HG02763 (cell line): ENCODE measurements around the gene NCOA3.

Experiments used
- ATAC-seq: cut with Tn5 transposase; IDR thresholded peaks from one replicate; pipeline ENCODE4 v1.9.1; 2021; ENCODE audit warnings: mild to moderate bottlenecking, moderate library complexity; ENCODE audit not compliant: unreplicated experiment

Gene NCOA3

DNA sequence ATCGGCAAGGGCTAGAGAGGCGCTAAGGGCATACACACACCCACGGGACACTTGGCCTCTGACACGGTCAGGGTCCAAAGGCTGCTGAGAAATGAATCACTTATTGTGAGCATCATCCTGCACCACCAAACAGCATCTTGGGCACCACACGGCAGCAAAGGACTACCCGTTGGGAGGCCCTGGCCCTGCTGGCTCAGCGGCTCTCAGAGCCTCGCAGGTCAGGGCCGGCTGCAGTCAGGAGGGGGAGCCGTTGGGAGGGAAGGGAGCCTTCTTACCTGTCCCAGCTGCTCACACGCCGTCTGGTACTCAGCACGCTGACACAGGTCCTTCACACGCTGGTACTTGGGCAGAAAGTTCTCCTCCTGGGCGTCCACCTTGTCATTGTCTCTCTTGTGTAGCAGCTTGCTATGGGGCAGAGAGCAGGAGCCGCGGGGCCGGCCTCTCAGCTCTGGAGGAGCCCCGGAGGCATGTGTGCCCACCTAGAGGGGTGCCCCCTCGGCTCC is 174.6 kb downstream of the NCOA3 start:
- no peak for ATAC-seq

DNA sequence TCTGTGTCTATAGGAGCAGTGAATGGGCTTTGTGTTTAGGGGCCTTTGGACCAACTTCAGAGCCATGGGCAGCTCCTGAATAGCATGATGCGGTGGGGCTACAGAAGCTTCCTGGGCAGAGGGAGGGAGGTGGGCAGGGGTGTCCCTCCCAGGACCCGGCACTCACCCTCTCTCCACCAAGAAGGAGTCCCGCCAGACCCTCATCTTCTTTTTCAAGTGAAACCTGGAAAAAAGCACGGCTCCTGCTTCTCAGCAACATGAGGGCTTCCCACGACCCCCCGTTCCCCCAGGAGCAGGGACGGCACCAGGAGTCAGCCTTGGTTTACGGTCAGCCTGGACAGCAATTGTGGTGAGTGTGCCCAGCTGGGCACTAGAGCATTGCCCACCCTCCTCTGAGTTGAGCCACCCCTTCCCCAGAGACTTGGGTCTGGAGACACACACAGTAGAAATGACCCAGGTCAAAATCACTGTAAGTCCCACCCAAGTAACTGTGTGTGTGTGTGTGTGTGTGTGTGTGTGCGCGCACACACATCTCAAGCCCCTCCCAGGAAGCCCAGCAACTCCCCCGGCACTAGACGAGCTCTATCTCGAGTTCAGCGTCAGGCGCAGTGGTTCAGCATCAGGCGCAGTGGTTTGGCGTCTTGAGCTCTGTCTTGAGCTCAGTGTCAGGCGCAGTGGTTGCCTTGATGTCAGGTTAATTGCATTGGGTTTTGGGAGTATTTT is 175.4 kb downstream of the NCOA3 start:
- no peak for ATAC-seq

DNA sequence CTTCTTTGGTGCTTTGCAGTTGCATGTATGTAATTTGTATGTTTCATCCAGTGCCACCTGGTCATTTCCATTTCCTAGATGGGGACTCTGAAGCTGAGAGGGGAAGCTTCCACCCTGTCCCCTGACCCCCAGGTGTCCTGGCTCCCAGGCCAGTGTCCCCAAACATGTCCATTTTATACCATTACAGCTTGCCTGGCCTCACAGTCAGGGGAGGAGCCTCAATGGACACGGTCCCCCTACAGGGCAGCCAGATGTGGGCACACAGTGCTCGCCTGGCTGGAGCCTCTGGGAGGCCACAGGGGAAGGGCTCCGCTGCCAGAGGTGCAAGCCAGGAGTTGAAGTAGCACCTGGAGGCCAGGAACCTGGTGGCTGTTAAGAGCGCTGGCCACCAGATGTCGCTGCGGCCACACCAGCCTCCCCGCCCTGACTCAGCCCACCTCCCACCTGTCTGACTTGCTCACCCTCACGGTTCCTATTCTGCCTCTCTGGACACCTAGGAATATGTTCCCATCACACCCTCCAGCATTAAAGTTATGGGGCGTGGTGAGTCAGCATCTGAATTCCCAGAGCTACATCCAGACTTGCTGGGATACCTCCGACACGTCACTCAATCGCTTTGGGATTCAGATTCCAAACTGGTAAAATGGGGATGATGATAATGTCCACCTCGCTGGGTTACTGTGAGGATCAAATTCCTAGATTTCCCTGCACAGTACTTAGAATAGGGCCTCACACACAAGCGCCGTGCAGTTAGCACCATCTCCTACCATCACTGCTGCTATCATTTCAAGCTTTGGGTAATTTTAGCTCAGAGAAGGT is 176.2 kb downstream of the NCOA3 start:
- ATAC-seq = no peak

DNA sequence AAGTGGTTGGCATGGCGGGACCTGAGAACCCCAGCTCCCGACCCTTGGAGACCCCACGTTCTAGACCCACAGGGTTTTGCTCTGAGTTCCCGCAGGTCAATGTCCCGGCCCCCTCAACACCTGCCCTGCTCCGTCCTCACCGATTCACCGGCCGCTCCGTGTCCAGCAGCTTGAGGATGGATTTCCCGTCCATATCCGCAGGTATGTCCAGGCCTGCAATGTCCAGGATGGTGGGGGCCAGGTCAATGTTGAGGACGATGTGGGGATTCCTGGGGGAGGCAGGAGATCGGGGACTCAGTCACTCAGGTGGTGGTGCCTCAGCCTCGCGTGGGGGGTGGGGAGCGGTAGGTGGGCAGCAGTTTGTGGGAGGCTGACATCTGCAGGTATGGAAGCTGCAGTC is 176.8 kb downstream of the NCOA3 start:
- ATAC-seq = no peak

DNA sequence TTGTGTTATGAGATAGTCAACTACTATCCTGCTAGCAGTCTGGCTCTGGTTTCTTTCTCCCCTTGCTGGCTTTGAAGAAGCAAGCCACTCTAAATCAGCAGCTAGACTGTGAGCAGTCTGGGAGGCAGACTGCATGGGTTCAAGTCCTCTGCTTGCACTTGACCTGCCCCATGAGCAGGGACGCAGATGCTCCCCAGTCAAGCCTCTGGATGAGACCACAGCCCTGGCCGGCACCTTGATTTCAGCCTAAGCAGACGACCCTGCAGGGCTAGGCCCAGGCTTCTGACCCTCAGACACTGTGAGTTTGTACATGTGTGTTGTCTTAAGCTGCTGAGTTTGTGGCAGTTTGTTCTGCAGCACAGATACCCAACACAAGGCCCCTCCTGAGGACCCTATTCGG is 177.8 kb downstream of the NCOA3 start:
- ATAC-seq = no peak

DNA sequence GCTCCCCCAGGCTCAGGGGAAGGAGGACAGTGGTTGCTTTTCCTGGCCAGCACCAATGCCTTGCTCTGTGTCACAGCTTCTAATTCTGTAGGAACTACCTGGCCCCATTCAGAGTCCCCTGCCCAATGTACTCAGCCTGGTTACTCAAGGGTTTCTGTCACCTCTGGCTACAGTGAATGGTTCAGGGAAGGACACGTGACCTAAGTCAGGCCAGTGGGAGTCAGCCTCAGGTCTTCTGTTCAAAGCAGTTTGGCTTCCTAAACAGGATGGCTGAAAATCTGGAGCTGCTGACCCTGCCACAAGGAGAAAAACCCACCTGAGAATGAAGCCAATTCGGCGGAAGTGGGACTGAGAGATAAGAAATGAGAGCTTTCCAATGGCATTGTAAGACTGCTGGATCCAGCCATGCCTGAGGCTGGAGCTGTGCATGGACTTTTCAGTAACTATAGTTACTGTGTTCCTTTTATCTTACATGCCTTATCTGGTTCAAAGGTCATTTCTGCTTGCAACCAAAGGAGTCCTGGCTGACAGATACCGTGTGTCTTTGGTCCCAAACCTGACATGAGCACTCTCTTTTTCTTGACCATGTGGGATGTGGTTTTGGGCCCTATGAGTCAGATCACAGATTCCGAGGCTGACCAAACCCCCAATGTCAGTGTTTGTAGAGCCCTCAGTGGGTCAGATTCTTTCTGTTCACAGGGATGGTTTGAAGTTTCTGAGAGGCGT is 179.3 kb downstream of the NCOA3 start:
- ATAC-seq = no peak

DNA sequence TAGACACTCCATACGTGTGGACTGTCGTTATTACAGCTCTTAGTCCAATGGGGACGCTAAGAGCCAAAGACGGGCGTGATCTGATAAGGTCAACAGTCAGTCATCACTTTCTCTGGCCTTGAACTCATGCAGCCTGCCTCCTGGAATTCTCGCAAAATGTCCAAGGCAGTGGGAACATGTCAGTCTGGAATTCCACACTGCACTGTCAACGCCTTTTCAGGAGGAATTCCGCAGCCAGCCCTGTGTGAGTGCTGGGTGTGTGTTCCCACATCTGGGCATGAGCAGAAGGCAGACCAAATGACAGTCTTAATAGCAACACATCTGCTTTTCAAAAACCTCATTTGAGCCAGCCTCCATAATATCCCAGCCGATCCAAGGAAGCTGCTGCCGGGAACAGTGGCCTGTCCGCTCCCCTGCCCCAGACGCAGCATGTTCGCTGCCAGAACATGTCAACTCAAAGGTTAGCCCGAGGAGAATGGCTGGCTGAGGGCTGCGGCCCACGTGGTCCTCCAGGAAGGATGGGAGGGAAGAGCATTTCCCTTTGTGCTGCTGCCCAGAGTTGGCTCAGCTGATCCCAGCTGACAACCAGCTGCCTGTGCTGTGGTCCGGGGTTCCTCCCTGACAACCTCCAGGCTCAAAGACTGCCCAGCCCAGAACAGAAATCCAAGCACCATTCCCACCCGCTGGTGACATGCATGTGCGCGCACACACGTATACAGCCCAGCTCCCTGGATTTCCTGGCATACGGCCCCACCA is 180.5 kb downstream of the NCOA3 start:
- no peak for ATAC-seq

DNA sequence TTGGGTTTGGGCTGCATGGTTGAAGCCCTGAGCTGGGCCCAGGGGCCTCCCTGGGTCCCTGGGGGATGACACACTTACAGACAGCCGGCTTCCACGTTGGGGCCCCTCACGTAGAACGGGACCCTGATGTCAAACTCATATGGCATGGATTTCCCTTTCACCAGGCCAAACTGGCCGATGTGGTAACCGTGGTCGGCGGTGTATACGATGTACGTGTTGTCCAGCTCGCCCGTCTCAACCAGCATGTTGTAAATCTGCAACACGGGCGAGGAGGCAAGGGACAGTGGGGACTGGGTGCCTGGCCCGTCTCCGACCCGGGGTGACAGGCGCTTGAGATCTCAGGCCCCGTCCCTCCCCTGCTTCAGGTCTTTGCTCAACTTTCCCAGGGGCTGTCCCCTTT is 181.2 kb downstream of the NCOA3 start:
- no peak for ATAC-seq

DNA sequence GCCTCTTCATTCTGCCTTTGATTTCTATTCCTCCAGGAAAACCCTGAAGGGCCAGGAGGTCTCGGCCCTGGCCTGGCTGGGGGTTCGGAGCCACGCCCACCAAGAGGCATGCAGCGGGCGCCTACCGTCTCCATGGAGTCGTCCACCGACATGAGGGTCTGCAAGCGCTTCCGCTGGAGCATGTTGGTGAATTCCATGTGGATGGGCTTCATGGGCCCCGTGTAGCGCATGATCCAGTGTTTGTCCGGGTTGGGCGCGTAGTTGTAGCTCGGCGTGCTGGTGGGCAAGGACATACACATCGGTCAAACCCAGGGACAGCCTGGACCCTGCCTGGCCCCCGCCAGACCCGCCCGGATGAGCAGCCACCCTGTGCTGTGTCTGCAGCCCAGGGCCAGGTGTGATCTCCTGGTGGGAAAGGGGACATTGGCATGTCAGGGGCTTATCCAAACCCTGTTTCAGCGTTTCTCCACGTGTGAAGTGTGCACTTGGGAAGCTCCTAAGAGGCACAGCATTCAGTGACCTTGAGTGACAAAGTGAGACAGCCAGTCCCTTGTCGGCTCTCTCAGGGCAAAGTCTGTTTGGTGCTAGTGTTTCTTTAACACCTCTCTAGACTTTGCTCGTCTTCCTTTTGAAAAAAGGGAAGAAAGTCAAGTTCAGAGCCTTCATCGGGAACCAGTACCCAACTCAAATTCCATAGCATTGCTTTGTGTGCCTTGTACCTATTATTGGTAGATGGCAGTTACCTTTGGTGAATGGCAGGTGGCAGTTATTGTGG is 182.8 kb downstream of the NCOA3 start:
- ATAC-seq = no peak

DNA sequence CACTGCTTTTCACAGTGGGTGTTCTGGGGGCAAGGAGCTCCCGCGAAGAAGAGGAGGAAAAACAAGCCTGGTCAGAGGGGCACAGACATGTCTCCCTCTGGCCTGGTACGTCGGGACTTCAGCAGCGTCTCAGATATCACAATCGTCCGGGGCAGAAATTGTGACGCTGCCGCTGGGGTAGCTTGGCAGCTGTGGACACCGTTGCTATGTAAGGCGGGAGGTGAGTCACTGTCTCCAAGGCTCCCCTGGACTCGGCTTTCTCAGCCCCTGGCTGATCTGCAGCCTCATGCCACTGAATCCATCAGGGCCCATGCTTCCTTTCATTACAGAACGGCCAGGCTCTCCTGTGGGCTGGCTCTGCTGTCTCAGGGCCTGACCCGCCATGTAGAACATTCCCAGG is 184.9 kb downstream of the NCOA3 start:
- no peak for ATAC-seq

DNA sequence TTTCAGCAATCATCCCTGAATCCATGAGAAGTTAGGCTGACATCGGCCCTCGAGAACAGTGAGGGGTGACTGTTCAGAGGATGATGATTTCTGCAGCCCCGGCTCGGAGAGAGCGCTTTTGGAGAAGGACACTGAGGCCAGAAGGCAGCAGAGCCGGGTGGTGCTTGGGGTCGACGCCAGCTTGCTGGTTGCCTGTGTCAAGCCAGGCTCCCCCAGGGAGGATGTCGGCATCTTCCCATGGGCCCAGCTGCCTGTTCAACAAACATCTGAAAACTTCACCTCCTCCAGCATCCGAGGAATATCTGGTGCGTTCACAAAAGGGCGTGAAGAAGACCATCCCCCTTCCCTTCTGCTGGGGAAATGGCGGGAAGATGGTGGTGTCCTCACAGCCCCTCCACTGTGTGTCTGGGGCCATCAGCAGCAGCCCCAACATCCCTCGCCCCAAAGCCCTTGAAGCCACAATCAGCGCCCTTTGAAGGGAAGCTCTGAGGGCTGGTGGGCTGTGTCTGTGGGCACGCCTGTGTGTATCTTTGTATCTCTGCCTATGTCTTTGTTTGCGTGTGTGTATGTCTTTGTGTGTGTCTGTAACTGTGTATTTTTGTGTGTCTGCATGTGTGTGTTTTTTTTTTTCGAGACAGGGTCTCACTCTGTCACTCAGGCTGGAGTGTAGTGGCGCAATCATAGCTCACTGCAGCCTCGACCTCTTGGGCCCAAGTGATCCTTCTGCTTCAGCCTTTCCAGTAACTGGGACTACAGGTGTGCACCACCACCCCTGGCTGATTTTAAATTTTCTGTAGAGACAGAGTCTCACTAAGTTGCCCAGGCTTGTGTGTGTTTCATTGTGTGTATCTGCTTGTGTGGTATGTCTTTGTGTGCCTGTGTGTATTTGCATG is 185.7 kb downstream of the NCOA3 start:
- ATAC-seq = no peak

DNA sequence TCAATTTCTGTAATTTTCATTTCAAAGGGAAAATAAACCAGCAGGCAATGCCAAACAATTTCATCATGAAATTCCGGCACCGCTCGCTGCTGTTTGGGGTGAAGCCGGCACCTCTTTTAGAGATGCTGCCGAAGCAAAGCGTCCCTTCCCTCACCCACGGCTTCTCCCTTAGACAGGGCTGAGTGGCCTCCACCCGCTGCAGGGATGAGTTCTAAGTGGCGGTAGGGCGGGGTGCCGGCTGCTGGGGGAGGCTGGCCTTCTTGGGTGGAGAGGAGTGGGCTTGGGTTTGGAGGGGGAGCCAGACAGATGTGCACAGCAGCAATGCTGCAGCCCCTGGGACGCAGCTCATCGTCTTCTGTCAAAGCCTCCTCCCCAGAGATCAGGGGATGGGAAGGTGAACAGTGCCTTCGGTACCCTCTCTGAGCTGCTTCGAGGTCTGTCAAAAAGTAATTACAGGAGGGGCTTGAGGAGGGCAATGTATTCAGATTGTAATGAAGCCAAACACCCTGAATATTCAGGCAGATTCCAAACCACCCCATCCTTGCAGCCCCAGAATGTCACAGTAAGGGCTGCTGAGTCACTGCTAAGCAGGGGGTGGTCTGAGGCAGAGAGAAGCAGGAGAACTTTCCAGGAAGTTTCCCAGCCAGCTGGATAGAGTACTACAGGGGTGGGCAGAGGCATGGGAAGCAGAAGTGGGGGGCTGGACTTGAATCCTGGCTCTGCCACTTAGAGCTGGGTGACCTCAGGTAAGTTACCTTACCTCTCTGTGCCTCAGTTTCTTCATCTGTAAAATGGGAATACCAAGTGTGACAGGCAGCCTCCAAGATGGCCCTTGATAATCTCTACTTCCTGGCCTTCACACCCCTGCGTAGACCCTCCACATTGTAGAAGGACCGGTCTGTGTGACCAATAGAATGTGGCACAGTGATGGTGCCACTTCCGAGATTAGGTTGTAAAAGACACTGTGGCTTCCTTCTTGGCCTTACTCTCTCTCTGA is 187.0 kb downstream of the NCOA3 start:
- no peak for ATAC-seq

DNA sequence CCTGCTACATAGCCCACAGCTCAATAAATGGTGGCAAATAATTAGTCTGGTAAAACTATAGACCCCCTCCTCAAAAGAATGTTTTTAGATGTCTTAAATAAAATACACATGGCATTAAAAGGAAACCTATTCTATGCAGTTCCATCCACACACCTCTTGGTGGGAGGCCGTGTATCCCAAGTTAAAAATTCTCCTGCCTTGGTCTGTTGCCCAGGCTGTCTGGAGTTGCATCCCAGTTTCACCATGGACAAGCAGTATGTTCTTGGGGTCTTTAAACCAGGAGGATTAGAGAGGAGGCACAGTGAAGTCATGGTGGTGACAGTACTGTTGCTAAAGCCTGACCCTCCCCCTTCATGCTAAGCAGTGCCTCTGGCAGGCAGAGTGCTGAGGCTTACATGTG is 188.0 kb downstream of the NCOA3 start:
- no peak for ATAC-seq

DNA sequence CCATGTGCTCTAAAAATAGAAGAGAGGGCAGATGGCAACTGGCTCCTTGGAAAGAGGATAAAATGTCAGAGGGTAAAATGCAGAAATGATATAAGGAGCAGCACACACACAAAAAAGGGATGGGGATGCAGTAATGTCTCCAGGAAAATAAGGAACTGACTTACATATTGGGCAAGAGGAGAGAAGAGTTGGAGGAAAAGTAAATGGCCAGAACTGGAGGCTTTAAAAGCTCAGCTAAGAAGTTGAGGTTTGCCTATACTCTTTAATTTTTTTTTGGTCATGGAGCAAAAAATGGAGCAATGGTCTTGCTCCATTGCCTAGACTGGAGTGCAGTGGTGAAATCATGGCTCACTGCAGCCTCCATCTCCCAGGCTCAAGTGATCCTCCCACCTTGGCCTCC is 189.9 kb downstream of the NCOA3 start:
- ATAC-seq = no peak

DNA sequence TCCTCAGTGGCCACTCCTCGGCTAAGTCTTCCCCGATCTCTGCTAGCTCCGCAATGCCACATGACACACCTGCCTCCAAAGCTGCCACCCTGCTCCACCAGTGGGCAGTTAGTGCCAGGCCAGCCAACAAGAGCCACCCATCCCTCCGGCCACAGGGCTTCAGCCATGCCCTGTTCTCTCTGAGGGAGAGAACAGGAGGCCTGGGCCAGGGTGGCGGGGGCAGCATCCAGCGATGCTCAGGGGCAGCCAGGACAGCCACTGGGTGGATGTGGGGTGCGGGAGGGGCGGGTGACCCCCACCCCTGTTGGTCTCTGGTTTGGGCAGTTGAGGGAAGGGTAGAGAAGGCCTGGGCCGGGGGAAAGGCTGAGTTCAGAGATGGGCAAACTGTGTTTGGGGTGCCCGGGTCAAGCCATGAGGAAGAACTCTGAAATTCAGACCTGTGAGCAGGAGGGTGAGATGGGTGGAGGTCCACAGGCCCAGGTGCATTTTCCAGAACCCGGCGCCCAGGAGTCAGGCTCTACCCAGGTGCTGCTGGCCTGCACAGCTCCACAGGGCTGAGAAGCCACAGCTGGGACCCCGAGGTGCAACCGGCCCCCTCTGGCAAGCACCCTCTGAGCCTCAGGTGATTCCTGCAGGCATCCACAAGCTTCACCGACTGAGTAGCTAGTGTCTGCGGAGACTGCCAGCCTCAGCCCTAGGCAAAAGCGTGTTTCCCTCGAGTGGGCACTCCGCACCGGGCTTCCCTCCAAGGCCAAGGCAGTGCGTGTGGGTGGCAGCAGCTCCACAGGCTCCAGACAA is 192.5 kb downstream of the NCOA3 start:
- no peak for ATAC-seq

DNA sequence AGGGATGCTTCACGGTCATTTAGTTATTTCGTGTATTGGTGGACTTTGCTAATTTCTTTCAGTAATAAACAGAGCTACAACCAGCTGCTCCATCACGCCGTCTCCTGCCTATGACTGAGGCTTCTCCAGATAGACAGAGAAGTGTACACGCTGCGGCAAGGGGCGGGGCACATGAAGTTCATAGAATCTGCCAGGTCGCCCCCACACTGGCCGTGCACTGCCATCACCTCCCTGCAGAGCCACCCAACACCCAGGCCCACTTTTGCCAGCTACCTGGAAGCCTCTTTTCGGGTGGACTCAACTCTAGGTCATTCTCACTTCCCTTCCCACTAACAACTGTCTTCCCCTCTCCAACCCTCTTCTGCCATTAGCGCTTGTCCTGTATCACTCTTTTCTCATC is 195.2 kb downstream of the NCOA3 start:
- no peak for ATAC-seq

DNA sequence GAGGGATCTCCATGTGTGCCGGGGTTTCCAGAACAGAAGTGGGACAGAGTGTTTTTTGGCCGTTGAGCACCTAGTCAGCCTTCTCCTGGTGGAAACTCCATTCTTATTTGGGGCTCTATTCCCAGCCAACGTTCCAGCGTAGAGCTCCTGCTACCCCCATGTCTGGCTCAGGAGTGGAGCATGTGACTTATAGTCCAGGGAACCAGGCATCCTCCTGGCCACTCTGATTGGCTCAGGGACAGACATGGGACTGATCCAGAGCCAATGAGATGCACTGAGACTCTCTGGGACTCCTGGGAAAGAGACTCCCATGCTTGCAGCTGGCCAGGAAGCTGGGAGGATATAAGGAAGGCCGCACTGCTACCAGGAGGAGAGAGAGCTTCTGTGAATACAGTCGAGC is 196.5 kb downstream of the NCOA3 start:
- ATAC-seq = no peak
